H1 (cell line): ENCODE results near the gene UFD1. TPM values are rescaled to one million over a fixed set of nuclear protein-coding genes. Genes with fewer than 3 reads are reported as not detected.

Source experiments
- RAD21 ChIP-seq, 2 experiments: IDR thresholded peaks in 1 of 2; conservative IDR thresholded peaks in 1 of 2; 2 replicates each; pipeline ENCODE4 v1.6.1; 2011; ENCODE audit warnings: low read depth in 2 of 2, low read length in 2 of 2, improper control_type of control experiment in 1 of 2, inconsistent platforms in 1 of 2, mild to moderate bottlenecking in 1 of 2, moderate library complexity in 1 of 2
- polyA plus RNA-seq, 7 experiments: library from polyadenylated mRNA; depleted of rRNA in 3 of 7; stranded (reverse) in 5 of 7; unstranded in 2 of 7; fragments of >200 nt in 5 of 7; fragments of 200-250 nt in 2 of 7; gene quantifications; 1 replicate in 5 of 7; 2 replicates in 1 of 7; 4 replicates in 1 of 7; pipeline versions ENCODE4 v1.2.1 to v1.2.3, GENCODE V29; 2011 to 2013; ENCODE audit warnings: missing spikeins in 2 of 7, mixed read lengths in 2 of 7
- total RNA-seq: library from RNA; stranded (reverse); fragmentation: NEBNext Ultra II Directional; extraction: Animal tissue kit (Norgen Biotek cat#: 25700); gene quantifications from 2 replicates; pipeline ENCODE4 v1.2.1, GENCODE V29; 2021

Gene UFD1
- total and polyA plus RNA-seq, 2 of the 8 experiments (the other 6 are each of a cell fraction or from before 2014, with no cell fraction given), result 74.6 to 116 TPM

- TF ChIP-seq RAD21 (IDR thresholded peaks at IDR 0.05 in 1 of 2, conservative IDR thresholded peaks at IDR 0.05 in 1 of 2; ENCODE audit: low read depth in 2 of 2, low read length in 2 of 2), result no peak
- TF ChIP-seq, all 59 proteins: peak for 0
Observed at GRCh38 chr22:19519041-19519926, 40.3 kb upstream of the UFD1 start (continued).
